PFSK-1 (cell line): Measurements from ENCODE around the gene VPS26B.

Source experiments
- FOXP2 ChIP-seq: optimal IDR thresholded peaks from 2 replicates; pipeline ENCODE3; 2011; ENCODE audit warnings: borderline replicate concordance, control low read depth, inconsistent platforms; ENCODE audit not compliant: insufficient read depth; ENCODE audit errors: extremely low read length, extremely low read depth
- POLR2AphosphoS5 ChIP-seq: IDR thresholded peaks from 2 replicates; pipeline ENCODE4 v1.6.1; 2012; ENCODE audit warnings: low read depth, mild to moderate bottlenecking, control low read depth, low read length, moderate library complexity
- REST ChIP-seq, 2 experiments: IDR thresholded peaks; 2 replicates each; pipeline versions ENCODE4 v1.6.1 to v1.8.0; 2011 to 2012; ENCODE audit warnings: low read depth in 2 of 2, low read length in 2 of 2, control low read depth in 1 of 2, inconsistent platforms in 1 of 2, mild to moderate bottlenecking in 1 of 2, moderate library complexity in 1 of 2; ENCODE audit not compliant: insufficient read depth in 1 of 2
- SIN3A ChIP-seq: IDR thresholded peaks from 2 replicates; pipeline ENCODE4 v1.6.1; 2012; ENCODE audit warnings: mild to moderate bottlenecking, low read length, moderate library complexity, borderline replicate concordance; ENCODE audit not compliant: insufficient read depth
- TAF1 ChIP-seq: IDR thresholded peaks from 2 replicates; pipeline ENCODE4 v1.6.1; 2012; ENCODE audit warnings: low read length, control low read depth, borderline replicate concordance; ENCODE audit not compliant: insufficient read depth

Gene VPS26B

GRCh38 chr11:134260503-134260902 lies 36.0 kb downstream of the VPS26B start:
- TF ChIP-seq SIN3A: no peak
- no peak for TF ChIP-seq FOXP2
- TF ChIP-seq REST (IDR thresholded peaks at IDR 0.05; ENCODE audit: insufficient read depth in 1 of 2, low read depth in 2 of 2, low read length in 2 of 2): no peak
- TF ChIP-seq POLR2AphosphoS5: no peak
- no peak for TF ChIP-seq TAF1

GRCh38 chr11:134260983-134261382 lies 36.5 kb downstream of the VPS26B start:
- TF ChIP-seq TAF1 (no peak), SIN3A (no peak), FOXP2 (no peak), POLR2AphosphoS5 (no peak), REST (IDR thresholded peaks at IDR 0.05; ENCODE audit: insufficient read depth in 1 of 2, low read depth in 2 of 2, low read length in 2 of 2) (no peak)

- TF ChIP-seq REST (IDR thresholded peaks at IDR 0.05; ENCODE audit: insufficient read depth in 1 of 2, low read depth in 2 of 2, low read length in 2 of 2) (no peak), POLR2AphosphoS5 (no peak), SIN3A (no peak), FOXP2 (no peak), TAF1 (no peak)
Observed at GRCh38 chr11:134261626-134262488, 37.4 kb downstream of the VPS26B start.

- TF ChIP-seq POLR2AphosphoS5 (no peak), TAF1 (no peak), SIN3A (no peak), FOXP2 (no peak), REST (IDR thresholded peaks at IDR 0.05; ENCODE audit: insufficient read depth in 1 of 2, low read depth in 2 of 2, low read length in 2 of 2) (no peak)
Observed at GRCh38 chr11:134264966-134265764, 40.7 kb downstream of the VPS26B start.
